ENCODE measurements around the gene ARID5B. TPM values are rescaled to one million over a fixed set of nuclear protein-coding genes. Genes with fewer than 3 reads are reported as not detected.

ARID5B gene
- total and polyA plus RNA-seq, 2 donors (not counting 1 experiment from before 2014, with no cell fraction given) = 22.4 to 237 TPM

GRCh38 chr10:62021128-62021665, 119.7 kb downstream of the ARID5B start:
- peaks cover 0 to 14% of the 10 kb centered on the region in 2 experiments for H3K36me3 ChIP-seq (replicated peaks in 1 of 2; ENCODE audit: control extremely low read depth in 1 of 2, control insufficient read depth in 1 of 2, extremely low read depth in 1 of 2, insufficient read depth in 2 of 2, low read length in 1 of 2)
- no peaks in the 10 kb centered on the region for H3K27me3 Mint-ChIP-seq
- H3K4me3 ChIP-seq (ENCODE audit: control extremely low read depth in 1 of 5, extremely low read depth in 1 of 5, insufficient read depth in 1 of 5, low read depth in 2 of 5, low read length in 4 of 5) = peak overlapping the region in 1 of 5 experiments; percentile 53
- H3K4me3 Mint-ChIP-seq = peak overlapping the region; percentile 59
- no peak for TF ChIP-seq CTCF (IDR thresholded peaks at IDR 0.05)
- TF ChIP-seq EZH2 (IDR thresholded peaks at IDR 0.05; ENCODE audit: borderline replicate concordance, insufficient read depth, low read depth, low read length, poor library complexity, severe bottlenecking) = no peak
- CTCF ChIA-PET = interaction anchor here (0.7 to 12.2 kb wide), 10 partner anchors 9 to 224 kb away, joined by 3 to 131 read pairs (median 3); partner anchors contain the start of gene ARID5B
- peak overlapping the region; percentile 66 for H3K4me2 ChIP-seq (replicated peaks; ENCODE audit: low read depth, low read length, poor library complexity, severe bottlenecking)
- H3K27ac ChIP-seq (ENCODE audit: low read length in 2 of 2) = peak overlapping the region; percentile 94 to 98
- H3K4me1 Mint-ChIP-seq = peaks cover 95% of the 10 kb centered on the region
- peaks cover 0 to 6% (median 0%) of the 10 kb centered on the region in 3 donors for H3K9me3 ChIP-seq (ENCODE audit: control extremely low read depth in 1 of 3, control insufficient read depth in 2 of 3, insufficient read depth in 1 of 3, low read length in 2 of 3)
- ATAC-seq (ENCODE audit: low read depth) (no peak), DNase-seq (no peak)
- H3K9ac ChIP-seq (ENCODE audit: low read length) = peak overlapping the region; percentile 50
- intact Hi-C loops (cut with micrococcal nuclease) = loop anchor here (2.0 kb wide), 1 partner anchor 18 kb away; no protein-coding TSS in a partner anchor
- H3K79me2 ChIP-seq (ENCODE audit: control insufficient read depth, insufficient read depth, low read length) = peaks cover 100% of the 10 kb centered on the region
- peak overlapping the region; percentile 93 for H3K27ac Mint-ChIP-seq
- POLR2A ChIA-PET = interaction anchor here (0.7 to 5.8 kb wide), 11 partner anchors 8 to 257 kb away, joined by 3 to 34 read pairs (median 4); partner anchors contain the start of gene ARID5B
- 50% methylated on average over 1 of the region's 2 CpGs for WGBS (ENCODE audit: insufficient coverage)
- H3K9me3 Mint-ChIP-seq (ENCODE audit: insufficient read depth) = peaks cover 2% of the 10 kb centered on the region
- H2AFZ ChIP-seq (ENCODE audit: insufficient read depth, low read depth, low read length, poor library complexity, severe bottlenecking) = no peak overlapping the region
- no peaks in the 10 kb centered on the region for H4K20me1 ChIP-seq (ENCODE audit: control insufficient read depth, insufficient read depth, low read length, poor library complexity, severe bottlenecking)
- no peaks in the 10 kb centered on the region for H3K27me3 ChIP-seq (replicated peaks in 1 of 4; ENCODE audit: control extremely low read depth in 1 of 4, control insufficient read depth in 3 of 4, insufficient read depth in 4 of 4, low read length in 3 of 4)
- H3K4me1 ChIP-seq (ENCODE audit: control insufficient read depth in 2 of 2, insufficient read depth in 2 of 2, low read length in 2 of 2) = peaks cover 91 to 98% of the 10 kb centered on the region in 2 donors

Data from B cell (primary cell).